SW 1271 (cell line): ENCODE measurements around the gene DAB2IP.
"Not testable (repeated sequence)": the region's sequence is repeated elsewhere in the genome, so short reads cannot be mapped to it uniquely, and the experiment has no call there.

Experiments used
- DNase-seq, 2 experiments: peaks; one replicate each; lab custom pipeline; 2025; lab: John Stamatoyannopoulos, UW

Gene DAB2IP

DNA sequence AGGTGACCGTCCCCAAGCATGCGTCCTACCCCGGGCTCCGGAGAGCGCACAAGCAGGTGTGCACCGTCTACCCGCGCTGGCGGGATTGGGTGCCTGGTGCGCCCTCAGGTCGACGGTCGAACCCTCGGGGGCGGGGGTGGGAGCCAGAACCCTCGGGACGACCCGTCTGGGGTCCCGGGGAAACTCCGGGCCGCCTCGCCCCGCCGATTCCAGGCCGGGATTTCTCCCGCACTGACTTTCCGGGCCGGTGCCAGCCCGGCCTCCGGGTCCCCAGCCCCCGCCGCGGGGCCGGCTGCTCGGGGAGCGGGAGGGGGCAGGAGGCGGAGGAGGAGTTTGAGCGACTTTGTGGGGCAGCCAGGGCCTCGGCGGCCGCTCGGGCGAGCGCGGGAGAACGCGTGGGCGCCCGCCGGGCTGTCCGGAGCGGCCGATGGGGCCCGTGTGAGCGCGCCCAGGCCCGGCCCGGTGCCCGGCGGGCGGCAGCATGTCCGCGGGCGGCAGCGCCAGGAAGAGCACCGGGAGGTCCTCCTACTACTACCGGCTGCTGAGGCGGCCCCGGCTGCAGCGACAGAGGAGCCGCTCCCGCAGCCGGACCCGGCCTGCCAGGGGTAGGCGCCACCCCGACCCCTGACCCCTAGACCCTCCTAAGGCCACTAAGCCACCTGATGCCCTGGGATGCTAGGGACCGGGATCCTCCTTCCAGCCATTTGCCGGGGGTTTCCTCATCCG lies at the start of gene DAB2IP:
TSS of gene DAB2IP (plus strand) at position 340 of the 726 bp plus-strand sequence. CDS start at position 482, 142 bp downstream.
- DNase-seq: no peak

DNA sequence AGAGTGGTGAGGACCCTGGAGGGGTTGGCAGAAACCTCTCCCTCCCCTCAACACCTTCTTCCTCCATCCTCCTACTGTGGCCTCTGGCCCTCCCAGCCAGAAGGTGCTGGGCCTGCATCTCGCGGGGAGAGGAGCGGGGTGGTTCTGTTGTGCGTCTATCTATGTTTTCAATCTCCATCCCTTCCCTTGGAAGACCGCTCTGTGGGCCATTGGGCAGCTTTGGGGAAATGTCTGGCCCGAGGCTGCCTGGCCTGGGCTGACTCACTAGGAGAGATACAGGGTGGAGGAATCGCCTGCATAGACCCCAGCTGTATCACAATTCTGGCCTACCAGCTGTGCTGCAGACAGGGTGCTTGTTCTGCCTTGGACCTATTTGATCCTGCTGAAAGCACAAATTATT lies 48.4 kb upstream of the DAB2IP start:
- DNase-seq: no peak

DNA sequence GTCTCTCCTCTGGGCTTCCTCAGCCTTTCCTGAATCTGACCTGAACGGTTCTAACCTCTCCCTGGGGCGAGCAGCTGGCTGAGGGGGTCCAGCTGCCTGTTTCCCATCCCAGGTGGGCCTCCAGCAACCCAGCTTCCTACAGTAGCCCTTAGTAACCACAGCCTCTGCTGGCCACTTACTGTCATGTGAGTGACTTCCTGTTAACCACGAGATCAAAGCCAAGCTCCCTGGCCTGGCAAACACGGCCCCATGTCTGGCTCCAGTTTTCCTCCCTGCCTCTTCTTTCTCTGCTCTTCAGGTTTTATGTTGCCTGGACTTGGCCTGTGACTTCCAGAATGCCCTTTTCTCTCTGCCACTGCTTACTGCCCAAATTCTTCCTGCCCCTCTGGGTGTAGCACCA lies 47.2 kb upstream of the DAB2IP start:
- DNase-seq: no peak

DNA sequence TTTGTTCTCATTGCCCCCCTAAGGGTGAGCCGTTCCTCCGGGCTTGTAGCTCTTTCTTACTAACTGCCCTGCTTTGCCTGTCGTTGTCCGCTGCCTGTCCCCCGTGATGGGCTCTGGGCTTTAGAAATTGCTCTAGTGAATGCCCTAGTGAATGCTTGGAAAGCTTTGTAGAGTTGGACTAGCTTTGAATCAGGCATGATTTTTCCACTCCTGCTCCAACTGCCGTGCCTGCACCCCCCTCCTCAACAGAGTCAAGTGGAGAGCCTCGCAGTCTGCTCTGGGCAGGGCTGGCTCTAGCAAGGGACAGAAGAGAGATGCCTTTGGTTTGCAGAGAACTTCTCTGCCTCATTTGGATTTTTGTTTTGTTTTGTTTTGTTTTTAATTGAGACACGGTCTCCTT lies 46.8 kb upstream of the DAB2IP start:
- DNase-seq: no peak

DNA sequence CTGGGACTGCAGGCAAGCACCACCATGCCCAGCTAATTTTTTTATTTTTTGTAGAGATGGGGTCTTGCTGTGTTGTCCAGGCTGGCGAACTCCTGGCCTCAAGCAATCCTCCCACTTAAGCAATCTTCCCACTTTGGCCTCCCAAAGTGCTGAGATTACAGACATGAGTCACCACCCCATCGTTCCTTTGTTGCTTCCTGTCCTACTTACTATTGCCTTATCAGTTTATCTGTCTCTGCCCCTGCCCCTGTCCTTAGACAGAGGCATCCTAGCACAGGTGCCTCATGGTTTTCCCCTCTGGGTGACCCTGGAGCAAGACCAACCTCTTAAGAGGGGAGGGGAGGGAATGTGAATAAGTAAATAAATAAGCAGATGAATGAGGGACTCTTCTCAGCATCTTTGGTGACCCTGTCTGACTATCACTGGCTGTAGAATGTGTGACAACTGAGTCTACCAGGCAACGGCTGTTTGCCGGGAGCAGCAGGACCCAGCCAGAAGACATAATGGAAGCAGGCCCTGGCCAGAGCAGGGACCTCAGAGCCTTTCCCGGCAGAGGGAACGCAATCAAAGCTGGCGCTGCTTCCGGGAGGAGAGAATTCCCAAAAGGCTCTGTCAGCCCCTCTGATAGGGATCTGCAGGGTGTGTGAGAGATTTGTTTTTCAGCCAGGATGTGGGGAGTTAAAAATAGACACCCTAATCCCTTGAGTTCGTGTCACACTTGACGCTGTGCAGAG lies 43.8 kb upstream of the DAB2IP start:
- peak in 1 of 2 experiments; percentile 15 for DNase-seq

DNA sequence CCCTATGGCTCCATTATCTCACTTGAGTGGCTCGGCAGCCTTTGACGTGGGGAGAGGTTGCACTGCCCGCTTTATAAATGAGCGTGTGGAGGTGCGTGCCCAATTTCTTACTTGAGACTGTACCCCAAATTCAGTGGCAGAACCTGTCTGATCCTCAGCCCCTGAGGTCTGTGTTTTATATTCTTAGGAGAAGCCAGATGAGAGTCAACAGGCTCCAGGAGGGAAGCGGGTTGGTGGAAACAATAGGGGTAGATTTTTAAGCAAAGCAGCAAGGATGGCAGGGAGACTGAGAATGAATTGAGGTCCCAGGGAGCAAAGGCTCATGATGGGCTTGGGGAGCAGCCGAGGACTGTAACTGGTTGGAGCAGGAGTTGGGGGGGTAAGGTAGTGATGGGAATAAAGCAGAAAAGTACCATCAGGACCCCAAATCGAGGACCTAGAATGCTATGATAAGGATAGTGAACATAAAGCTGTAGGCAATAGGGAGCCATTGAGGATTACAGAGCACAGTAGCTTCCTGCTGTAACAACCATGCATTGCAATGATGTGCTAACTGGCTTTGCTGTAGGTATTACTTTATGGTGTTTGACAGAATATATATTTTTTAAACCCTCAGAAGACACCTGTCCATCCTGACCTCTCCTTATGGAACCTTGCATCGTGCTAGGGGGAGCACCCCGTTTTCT lies 43.1 kb upstream of the DAB2IP start:
- DNase-seq: no peak

DNA sequence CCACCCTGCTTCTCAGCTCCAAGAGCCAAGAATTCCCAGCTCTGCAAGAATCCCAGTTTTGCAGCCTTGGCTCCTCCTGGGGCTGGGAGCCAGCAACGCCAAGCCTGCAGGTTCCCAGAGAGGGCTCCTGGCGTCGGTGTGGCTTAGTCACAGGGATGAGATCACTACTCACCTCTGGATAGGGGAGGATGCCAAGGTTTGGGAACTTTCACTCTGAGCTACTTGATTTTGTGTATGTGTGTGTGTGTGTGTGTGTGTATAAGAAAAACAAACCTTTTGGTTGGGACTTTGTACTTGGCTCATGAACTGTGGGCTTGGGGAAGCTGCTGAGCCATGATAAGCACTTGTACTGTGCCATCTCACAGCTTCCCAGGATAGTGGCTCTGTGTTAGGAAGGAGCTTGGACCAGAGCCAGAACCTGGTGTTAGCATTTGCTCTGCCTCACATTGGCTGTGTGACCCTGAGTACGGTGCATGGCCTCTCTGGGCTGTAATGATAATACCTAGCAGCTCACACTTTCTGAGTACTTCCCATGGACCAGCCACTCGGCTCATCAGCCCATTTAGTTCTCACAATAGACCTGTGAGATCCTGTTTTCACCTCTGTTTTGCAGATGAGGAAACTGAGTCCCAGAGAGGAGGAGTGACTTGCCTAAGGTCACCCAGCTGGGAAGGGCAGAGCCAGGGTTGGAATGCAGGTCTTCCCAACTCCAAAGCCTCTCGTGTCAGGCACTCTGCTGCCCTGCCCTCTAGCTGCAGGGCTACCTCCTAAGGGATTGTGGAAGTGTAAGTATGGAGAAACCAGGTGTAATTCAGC lies 41.4 kb upstream of the DAB2IP start:
- no peak for DNase-seq

DNA sequence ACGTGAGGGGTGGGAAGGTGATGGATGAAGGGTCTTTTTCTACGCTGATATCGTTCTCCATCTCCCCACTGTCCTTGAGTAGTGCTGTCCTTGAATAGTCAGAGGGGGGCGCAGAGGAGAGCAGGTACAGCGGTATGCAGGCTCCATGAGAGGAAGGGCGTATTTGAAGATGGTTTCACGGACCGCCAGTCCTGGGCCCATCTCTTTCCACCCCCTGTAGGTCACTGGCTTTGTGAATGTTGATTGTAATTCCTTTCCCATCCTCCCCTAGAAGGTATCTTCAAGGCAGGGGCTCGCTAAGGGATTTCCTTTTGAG lies 40.8 kb upstream of the DAB2IP start:
- DNase-seq: no peak

DNA sequence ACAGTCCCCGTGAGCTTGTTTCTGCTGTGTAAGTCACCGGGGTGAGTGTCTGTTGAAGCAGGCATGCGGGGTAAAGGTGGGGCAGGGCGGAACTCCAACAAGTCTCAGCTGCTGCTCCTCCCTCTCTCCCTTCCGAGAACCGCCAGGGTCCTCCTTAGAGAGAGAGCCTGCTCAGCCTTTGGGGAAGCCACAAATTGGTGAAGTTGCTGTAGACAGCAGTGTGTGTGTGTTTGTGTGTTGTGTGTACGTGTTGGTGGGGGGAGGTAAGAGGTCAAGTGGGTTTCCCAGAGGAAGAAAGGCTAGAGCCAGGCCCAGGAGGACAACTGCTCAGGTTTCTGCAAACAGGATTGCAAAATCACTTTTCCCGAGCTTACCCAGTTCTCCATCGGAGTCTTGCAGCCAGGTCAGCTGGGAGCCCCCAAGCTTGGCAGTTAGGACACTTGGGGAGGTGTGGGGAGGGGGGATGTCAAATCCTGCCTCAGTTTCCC lies 38.9 kb upstream of the DAB2IP start:
- no peak for DNase-seq

DNA sequence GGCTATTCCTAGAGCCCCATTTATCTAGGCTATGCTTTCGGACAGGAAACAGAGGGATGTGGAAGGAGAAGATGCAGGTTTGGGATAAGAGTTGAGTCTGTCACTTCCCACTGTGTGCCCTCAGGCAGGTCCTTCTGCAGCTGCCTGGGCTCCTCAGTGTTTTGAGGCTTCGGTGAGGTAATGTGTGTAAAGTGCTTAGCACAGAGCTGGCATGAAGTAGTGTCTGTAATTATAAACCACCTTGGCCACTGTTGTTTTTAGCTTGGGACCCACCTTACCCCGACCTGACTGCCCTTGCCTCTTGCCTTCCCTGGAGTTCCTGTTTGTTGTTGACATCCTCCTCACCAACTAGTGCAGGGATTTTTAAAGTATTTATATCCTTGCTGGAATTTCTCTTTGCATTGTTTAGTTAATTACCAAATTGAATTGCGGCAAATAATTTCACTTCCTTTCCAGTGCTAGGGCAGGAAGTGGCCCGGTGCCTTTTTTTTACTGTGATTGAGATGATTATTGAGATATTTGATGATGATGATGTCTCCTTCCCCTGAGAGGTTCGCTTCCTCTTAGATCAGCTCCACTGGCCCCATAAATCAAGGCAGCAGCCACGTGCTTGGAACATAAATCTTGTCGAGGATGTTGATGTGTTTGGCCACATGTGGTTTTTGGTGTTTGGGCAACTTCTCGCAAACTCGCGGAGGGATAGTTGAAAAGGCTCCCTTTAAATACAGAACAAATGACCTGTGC lies 38.3 kb upstream of the DAB2IP start:
- no peak for DNase-seq

DNA sequence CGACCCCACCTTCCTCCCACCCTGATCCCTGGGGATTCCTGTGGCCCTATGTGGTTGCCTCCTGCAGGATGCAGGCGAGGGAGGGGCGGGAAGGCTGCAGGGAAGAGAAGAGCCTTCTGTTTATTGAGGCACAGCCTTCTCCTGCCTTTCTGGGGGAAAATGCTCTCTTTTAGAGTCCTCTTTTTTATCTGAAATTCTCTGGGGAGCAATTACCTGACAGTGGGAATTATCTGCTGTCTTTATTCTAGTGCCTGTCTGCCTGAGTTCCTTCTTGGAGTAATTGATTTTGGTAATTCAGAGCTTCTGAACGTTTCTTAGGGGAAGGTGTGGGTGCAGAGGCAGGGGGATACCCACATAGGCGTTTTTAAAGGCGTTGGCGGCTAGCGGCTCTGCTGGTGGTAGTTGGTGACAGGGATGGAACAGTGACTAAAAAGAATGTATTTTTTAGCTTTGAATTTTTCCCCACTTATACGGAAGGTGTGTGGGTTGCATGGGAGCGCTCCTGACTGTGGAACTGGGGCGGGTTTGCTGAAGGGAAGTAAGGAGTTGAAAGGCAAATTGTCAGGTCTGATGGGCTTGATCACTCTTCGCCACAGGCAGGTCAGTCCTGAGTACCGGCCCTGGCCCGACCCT lies 35.2 kb upstream of the DAB2IP start:
- no peak for DNase-seq

DNA sequence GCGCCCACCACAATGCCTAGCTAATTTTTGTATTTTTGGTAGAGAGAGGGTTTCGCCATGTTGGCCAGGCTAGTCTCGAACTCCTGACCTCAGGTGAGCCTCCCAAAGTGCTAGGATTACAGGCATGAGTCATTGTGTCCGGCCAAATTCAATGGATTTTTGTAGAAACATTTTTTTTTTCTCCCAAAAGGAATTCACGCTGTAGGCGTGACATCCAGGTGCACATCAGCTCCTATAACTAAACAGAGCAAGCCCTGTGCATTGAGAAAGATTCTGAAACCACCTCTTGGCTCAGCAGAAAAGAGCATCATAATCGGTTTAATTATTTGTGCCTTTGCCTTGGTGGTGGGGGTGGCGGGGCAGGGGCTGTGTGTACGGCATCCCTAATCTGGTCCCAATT lies 32.9 kb upstream of the DAB2IP start:
- DNase-seq: no peak

DNA sequence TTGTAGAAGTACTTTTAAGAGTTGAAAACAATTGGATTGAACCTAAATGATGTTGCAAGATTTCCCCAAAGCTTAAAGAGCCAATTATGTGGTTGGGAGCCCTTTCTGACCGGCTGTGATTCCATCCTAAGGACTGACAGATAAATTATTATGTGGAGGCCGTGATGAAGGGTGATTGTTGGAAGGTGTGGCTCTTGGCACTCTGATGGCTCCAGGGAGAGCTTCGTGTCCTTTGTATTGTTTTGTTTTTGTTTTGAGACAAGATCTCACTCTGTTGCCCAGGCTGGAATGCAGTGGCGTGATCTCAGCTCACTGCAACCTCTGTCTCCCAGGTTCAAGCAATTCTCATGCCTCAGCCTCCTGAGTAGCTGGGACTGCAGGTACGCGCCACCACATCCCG lies 32.5 kb upstream of the DAB2IP start:
- not testable (repeated sequence) for DNase-seq

DNA sequence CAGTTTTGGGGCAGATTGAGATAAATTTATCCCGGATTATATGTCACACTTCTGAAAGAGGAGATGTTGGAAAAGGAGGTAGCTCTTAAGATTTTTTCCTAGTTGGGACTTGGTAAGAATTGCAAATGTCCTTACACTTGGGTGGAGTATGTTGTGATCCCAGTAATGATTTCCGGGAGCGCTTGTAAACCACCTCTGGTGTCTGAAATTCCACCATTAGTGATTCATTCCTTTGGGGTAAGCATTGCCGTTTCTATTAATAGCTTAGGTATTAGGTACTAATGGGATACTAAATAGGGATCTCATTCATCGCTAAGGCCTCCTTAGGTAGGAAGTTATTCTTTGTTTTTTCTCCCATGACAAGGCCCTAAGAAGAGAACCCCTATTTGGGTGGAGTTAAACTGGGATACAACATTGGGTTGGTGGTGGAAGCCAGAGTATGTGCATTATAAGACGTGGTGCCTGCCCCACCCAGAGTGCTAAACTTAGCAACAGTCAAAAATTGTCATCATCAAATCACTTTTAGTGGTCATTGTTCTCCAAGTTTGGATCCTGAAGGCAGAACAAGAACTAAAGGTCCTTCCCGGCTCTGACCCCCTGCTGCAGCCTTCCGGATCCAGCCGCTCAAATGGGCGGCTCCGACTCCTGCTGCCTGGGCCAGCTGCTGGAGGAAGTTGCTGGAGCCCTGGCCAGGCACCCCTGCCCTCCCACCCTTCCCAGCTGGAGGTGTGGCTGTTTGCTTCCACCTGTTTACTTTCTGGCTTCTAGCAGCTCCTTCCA lies 31.7 kb upstream of the DAB2IP start:
- no peak for DNase-seq

DNA sequence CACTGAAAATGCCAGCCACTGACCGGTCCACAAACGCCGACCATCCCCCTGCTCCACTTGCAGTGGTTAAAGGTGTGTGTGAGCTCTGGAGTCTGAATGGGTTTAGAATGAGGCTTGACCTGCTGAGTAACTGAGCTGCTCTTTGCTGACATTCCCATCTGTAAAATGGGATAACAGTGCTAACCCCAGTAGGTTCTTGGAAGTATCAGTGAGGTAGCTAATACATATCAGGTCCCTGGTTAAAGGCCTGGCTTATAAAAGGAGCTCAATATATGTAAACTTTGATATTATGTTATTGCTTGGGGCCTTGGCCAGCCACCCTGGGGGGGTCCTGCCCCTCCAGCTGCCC lies 31.1 kb upstream of the DAB2IP start:
- no peak for DNase-seq

DNA sequence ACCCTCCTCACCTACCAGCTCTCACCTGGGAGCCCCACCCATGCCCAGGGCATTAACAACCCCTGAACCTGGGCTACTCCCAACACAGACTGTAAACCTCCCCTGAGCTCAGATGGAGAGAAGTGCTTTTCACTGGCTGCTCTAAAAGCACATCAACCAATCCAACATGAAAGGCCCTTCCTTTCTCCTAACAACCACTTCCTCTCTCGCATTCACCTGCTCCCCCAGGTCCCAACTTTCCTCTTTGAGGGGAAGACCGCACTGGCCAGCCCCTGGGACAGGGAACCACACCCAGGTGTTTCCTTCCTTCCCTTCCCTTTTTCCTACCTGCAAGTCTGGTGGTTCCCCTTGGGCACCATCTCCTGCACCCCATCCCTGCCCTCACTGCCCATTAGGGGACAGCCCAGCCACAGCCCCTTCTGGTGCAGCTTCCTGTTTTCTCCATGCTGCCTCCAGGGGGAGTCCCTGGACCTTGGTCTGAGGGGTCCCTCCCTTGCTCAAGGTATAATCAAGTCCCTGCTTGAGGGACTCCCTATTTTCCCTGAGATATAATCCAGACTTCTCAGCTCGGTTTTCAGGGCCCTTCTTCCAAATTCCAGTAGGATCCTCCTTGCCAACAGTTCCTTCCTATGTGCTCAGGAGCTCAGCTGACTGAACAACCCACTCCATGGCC lies 30.5 kb upstream of the DAB2IP start:
- DNase-seq: peak in 1 of 2 experiments; percentile 50

DNA sequence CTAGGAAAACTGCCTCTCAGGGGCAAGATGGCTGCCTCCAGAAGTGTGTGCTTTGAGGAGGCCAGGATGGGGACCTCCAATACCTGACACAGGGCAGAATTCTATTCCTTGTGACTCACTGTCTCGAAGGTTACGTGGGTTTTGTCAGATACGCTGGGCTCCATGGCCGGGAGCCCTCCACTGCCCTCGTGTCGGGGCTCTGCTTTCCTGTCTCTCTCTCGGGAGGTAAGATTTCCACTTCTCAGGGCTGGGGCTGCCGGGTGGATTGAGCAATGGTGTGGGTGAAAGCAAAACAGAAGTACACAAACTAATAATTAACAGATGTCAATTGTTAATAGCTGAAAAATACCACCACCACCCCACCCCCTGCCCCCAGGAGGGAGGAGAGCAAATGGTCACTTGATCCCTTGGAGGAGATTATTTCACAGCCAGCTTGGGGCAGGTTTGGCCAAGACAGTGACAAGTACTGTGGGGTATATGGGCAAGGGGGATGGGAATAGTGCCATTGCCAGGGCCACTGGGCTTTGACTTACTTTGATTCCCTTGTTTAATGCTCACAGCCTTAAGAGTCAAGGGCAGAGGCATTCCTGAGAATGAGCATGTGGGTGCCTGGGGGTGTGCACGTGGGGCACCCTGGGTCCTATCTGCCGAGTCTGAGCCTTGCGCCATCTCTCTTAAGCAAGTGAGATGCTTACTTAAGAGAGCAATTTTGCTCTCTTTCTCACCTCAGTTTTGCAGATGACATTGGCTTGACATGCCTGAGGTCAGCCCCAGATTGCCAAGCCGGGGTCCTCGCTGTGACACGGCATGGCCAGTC lies 28.8 kb upstream of the DAB2IP start:
- DNase-seq: no peak

DNA sequence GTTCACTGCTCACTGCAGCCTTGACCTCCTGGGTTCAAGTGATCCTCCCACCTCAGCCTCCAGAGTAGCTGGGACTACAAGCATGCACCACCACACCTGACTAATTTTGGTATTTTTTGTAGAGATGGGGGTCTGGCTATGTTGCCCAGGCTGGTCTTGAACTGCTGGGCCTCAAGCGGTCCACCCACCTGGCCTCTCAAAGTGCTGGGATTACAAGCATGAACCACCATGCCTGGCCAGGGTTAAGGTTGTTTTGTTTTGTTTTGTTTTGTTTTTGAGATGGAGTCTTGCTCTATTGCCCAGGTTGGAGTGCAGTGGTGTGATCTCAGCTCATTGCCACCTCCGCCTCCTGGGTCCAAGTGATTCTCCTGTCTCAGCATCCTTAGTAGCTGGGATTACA lies 28.0 kb upstream of the DAB2IP start:
- not testable (repeated sequence) for DNase-seq

DNA sequence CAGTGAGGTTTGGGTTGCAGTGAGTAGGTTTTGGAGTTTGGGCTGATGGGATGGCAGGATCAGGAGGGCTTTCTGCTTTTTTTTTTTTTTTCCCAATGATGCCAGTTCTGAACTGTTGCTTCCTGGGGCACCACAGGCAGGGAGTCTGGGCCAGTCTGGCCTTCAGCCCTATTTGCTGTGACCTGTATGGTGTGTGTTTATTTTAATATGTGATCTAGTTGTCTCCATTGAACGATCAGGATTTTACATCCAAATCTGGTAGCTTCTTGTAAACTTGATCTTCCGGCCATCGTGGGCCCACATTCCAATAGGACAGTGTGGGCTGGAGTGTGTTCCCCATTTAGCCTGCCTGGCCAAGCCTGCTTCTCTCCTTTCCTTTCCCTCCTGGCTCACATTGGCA lies 25.8 kb upstream of the DAB2IP start:
- DNase-seq: no peak
